Brain microvascular endothelial cell (primary cell): ENCODE measurements around the gene PTGDS.

Source experiments
- DNase-seq: peaks from one replicate; pipeline ENCODE4 v3.0.0-alpha.2; 2020
- H3K27ac ChIP-seq: fragments of 250-450 bp; sonication (Bioruptor Pico); 2 replicates; pipeline ENCODE4 v1.5.1; 2020; ENCODE audit warnings: mild to moderate bottlenecking, moderate library complexity
- H3K27me3 ChIP-seq: fragments of 250-450 bp; sonication (Bioruptor Pico); replicated peaks from 2 replicates; pipeline ENCODE4 v1.5.1; 2020; ENCODE audit warnings: mild to moderate bottlenecking
- H3K36me3 ChIP-seq: fragments of 250-450 bp; sonication (Bioruptor Pico); replicated peaks from 2 replicates; pipeline ENCODE4 v1.5.1; 2020; ENCODE audit warnings: mild to moderate bottlenecking
- H3K4me3 ChIP-seq: 2 replicates; pipeline ENCODE4 v1.5.1; 2011; ENCODE audit warnings: low read depth, mild to moderate bottlenecking, control low read depth, low read length, moderate library complexity
- CTCF ChIP-seq: IDR thresholded peaks from 2 replicates; pipeline ENCODE4 v1.5.1; 2011; ENCODE audit warnings: low read depth, mild to moderate bottlenecking, moderate library complexity, low read length, control low read depth, inconsistent platforms; ENCODE audit errors: missing control alignments
- in situ Hi-C: cut with HindIII; loops from 2 replicates; pipeline ENCODE4 v1.10.0; 2017; ENCODE audit warnings: low sequenced_read_pairs, low pct_ligation_motif_present

The PTGDS gene

GRCh38 chr9:136949817-136950655 lies 27.3 kb upstream of the PTGDS start:
- TF ChIP-seq CTCF = no peak
- DNase-seq = peak; percentile 81
- Histone ChIP-seq H3K4me3 (peak overlapping the region; percentile 53), H3K36me3 (no peaks in the 10 kb centered on the region), H3K27ac (no peak overlapping the region), H3K27me3 (no peaks in the 10 kb centered on the region)
- in situ Hi-C loops = loop anchor here (25.0 kb wide), 1 partner anchor 87 kb away; the partner anchor contains the start of genes ABCA2, FUT7 and NPDC1

- Histone ChIP-seq H3K4me3 (peak overlapping the region; percentile 53), H3K36me3 (no peaks in the 10 kb centered on the region), H3K27me3 (no peaks in the 10 kb centered on the region), H3K27ac (no peak overlapping the region)
- in situ Hi-C loops = no loop called here
- no peak for DNase-seq
- no peak for TF ChIP-seq CTCF
Observed at GRCh38 chr9:136950656-136951276, 26.5 kb upstream of the PTGDS start.

GRCh38 chr9:136951541-136952320 lies 25.6 kb upstream of the PTGDS start, which contains the start of gene LCN12:
Gene LCN12, plus strand, starts transcription at chr9:136952273. Its CDS starts 55 bp downstream, at chr9:136952328.
- no peak for DNase-seq
- Histone ChIP-seq H3K4me3 (no peak within 1 kb of the TSS), H3K27ac (no peak within 1 kb of the TSS), H3K27me3 (no peaks in the 10 kb centered on the region), H3K36me3 (no peaks in the 10 kb centered on the region)
- in situ Hi-C loops = no loop called here
- no peak for TF ChIP-seq CTCF

GRCh38 chr9:136952321-136952850 lies 24.9 kb upstream of the PTGDS start:
- no peak for TF ChIP-seq CTCF
- no peaks in the 10 kb centered on the region for H3K27me3 ChIP-seq
- no peaks in the 10 kb centered on the region for H3K36me3 ChIP-seq
- no peak for DNase-seq
- no peak overlapping the region for H3K4me3 ChIP-seq
- no peak overlapping the region for H3K27ac ChIP-seq
- in situ Hi-C loops = no loop called here

- Histone ChIP-seq H3K36me3 (no peaks in the 10 kb centered on the region), H3K27me3 (no peaks in the 10 kb centered on the region), H3K27ac (no peak overlapping the region), H3K4me3 (no peak overlapping the region)
- in situ Hi-C loops = no loop called here
- TF ChIP-seq CTCF = no peak
- DNase-seq = no peak
Observed at GRCh38 chr9:136952876-136953770, 24.2 kb upstream of the PTGDS start.
